Stimulated activated CD4-positive, alpha-beta T cell treated with anti-CD3 and anti-CD28 coated beads, TNF-alpha, amount 100 ng/mL, for 24 hours (primary cell): ENCODE measurements around the gene KIF23.
"Not testable (repeated sequence)": the region's sequence is repeated elsewhere in the genome, so short reads cannot be mapped to it uniquely, and the experiment has no call there.

Experiments used
- DNase-seq, 3 experiments: peaks; one replicate each; pipeline ENCODE4 v3.0.0-alpha.2; 2020; ENCODE audit warnings: low read depth in 3 of 3

The KIF23 gene

GRCh38 chr15:69434679-69435078 is 20.5 kb downstream of the KIF23 start:
- DNase-seq = no peak

GRCh38 chr15:69435985-69436384 is 21.8 kb downstream of the KIF23 start:
- DNase-seq = no peak

- DNase-seq = no peak
These were observed 22.8 kb downstream of the KIF23 start for GRCh38 chr15:69436951-69437350.

- no peak for DNase-seq
These were observed 25.5 kb downstream of the KIF23 start for GRCh38 chr15:69439623-69440022.

- DNase-seq = no peak
These were observed 29.0 kb downstream of the KIF23 start for GRCh38 chr15:69443032-69443611.

- DNase-seq = no peak
These were observed 30.5 kb downstream of the KIF23 start for GRCh38 chr15:69444686-69445085.

- DNase-seq = no peak
These were observed 32.8 kb downstream of the KIF23 start for GRCh38 chr15:69446953-69447352.

GRCh38 chr15:69450221-69450620 is 36.1 kb downstream of the KIF23 start:
- not testable (repeated sequence) for DNase-seq

GRCh38 chr15:69450968-69451695 is 37.0 kb downstream of the KIF23 start:
- no peak for DNase-seq

GRCh38 chr15:69451951-69452691 is 38.0 kb downstream of the KIF23 start:
- peak in 1 of 3 experiments; percentile 27 for DNase-seq

GRCh38 chr15:69452692-69453521 is 38.8 kb downstream of the KIF23 start, which contains the start of gene RPLP1:
TSS of gene RPLP1 (plus strand) at chr15:69452818. CDS start at chr15:69452949, 131 bp downstream.
- peak; percentile 92 to 94 (median 93) for DNase-seq

GRCh38 chr15:69454953-69455352 is 40.8 kb downstream of the KIF23 start:
- no peak for DNase-seq

GRCh38 chr15:69456208-69457166 is 42.3 kb downstream of the KIF23 start:
- no peak for DNase-seq

- DNase-seq = no peak
These were observed 43.4 kb downstream of the KIF23 start for GRCh38 chr15:69457304-69458280.

- no peak for DNase-seq
These were observed 44.9 kb downstream of the KIF23 start for GRCh38 chr15:69459066-69459465.

GRCh38 chr15:69460481-69460880 is 46.3 kb downstream of the KIF23 start:
- DNase-seq = no peak

GRCh38 chr15:69462030-69462492 is 47.9 kb downstream of the KIF23 start:
- DNase-seq = no peak

- DNase-seq = peak; percentile 89 to 92 (median 90)
These were observed 48.5 kb downstream of the KIF23 start for GRCh38 chr15:69462493-69463181.
